HEK293 (cell line): ENCODE measurements around the gene TAL1.

Experiments
- CTCF ChIA-PET: fragments of 350-600 bp; formaldehyde crosslinking; extraction: SDS; loops from one replicate; lab custom pipeline; 2021; ENCODE audit warnings: antibody characterized with exemption; lab: Yijun Ruan, JAX
- POLR2A ChIA-PET: fragments of 300-600 bp; formaldehyde crosslinking; extraction: SDS; loops from one replicate; lab custom pipeline; 2020; ENCODE audit warnings: antibody characterized with exemption, inconsistent platforms; lab: Yijun Ruan, JAX
- H3K27ac ChIP-seq: fragments of 200-500 bp; sonication (Bioruptor generic); 2 replicates; pipeline ENCODE4 v1.5.1; 2014; ENCODE audit warnings: low read depth, low read length, control low read depth, inconsistent platforms; ENCODE audit errors: extremely low read depth
- H3K36me3 ChIP-seq, 2 experiments: fragments of 200-500 bp in 1 of 2; sonication (Bioruptor generic) in 1 of 2; 1 replicate in 1 of 2; 2 replicates in 1 of 2; pipeline ENCODE4 v1.5.1; 2014 to 2017; ENCODE audit warnings: inconsistent platforms in 2 of 2, low read length in 2 of 2; ENCODE audit not compliant: control insufficient read depth in 2 of 2, insufficient read depth in 1 of 2
- H3K4me1 ChIP-seq: fragments of 200-500 bp; sonication (Bioruptor generic); 2 replicates; pipeline ENCODE4 v1.5.1; 2014; ENCODE audit warnings: mild to moderate bottlenecking, low read length, inconsistent platforms; ENCODE audit not compliant: control insufficient read depth, insufficient read depth
- H3K4me3 ChIP-seq: 2 replicates; pipeline ENCODE4 v1.5.1; 2011; ENCODE audit warnings: low read depth, mild to moderate bottlenecking, control low read depth, low read length, moderate library complexity
- H3K9me3 ChIP-seq: fragments of 200-500 bp; sonication (Bioruptor generic); 2 replicates; pipeline ENCODE4 v1.5.1; 2014; ENCODE audit warnings: low read depth, low read length, inconsistent platforms; ENCODE audit not compliant: control insufficient read depth, insufficient read depth
- ATF2 ChIP-seq: fragments of 450-650 bp; formaldehyde crosslinking; IDR thresholded peaks from 2 replicates; pipeline ENCODE4 v1.5.1; 2016; ENCODE audit warnings: missing biosample characterization, missing genetic modification characterization, low read depth
- BCL11B ChIP-seq: fragments of 450-650 bp; formaldehyde crosslinking; IDR thresholded peaks from 2 replicates; pipeline ENCODE4 v1.5.1; 2016; ENCODE audit warnings: low read depth, missing biosample characterization, missing genetic modification characterization
- BCL6B ChIP-seq: fragments of 450-650 bp; formaldehyde crosslinking; IDR thresholded peaks from 2 replicates; pipeline ENCODE4 v1.5.1; 2017; ENCODE audit warnings: missing biosample characterization, missing genetic modification characterization
- CTCF ChIP-seq: fragments of 450-650 bp; formaldehyde crosslinking; IDR thresholded peaks from 2 replicates; pipeline ENCODE4 v1.5.1; 2016; ENCODE audit warnings: missing biosample characterization, missing genetic modification characterization
- GLIS1 ChIP-seq: fragments of 450-650 bp; formaldehyde crosslinking; IDR thresholded peaks from 2 replicates; pipeline ENCODE4 v1.5.1; 2016; ENCODE audit warnings: missing biosample characterization, missing genetic modification characterization
- HIC1 ChIP-seq: fragments of 450-650 bp; formaldehyde crosslinking; IDR thresholded peaks from 2 replicates; pipeline ENCODE4 v1.5.1; 2016; ENCODE audit warnings: missing biosample characterization, missing genetic modification characterization
- KLF10 ChIP-seq: fragments of 450-650 bp; IDR thresholded peaks from 2 replicates; pipeline ENCODE4 v1.5.1; 2018; ENCODE audit warnings: missing biosample characterization, mild to moderate bottlenecking, missing genetic modification characterization
- MZF1 ChIP-seq: fragments of 450-650 bp; formaldehyde crosslinking; IDR thresholded peaks from 2 replicates; pipeline ENCODE4 v1.5.1; 2017; ENCODE audit warnings: missing biosample characterization, missing genetic modification characterization, borderline replicate concordance
- ZNF133 ChIP-seq: fragments of 450-650 bp; formaldehyde crosslinking; IDR thresholded peaks from 2 replicates; pipeline ENCODE4 v1.5.1; 2016; ENCODE audit warnings: missing biosample characterization, missing genetic modification characterization
- ZNF23 ChIP-seq: fragments of 450-650 bp; formaldehyde crosslinking; IDR thresholded peaks from 2 replicates; pipeline ENCODE4 v1.5.1; 2016; ENCODE audit warnings: missing biosample characterization, missing genetic modification characterization, borderline replicate concordance
- ZNF24 ChIP-seq: fragments of 450-650 bp; formaldehyde crosslinking; IDR thresholded peaks from 2 replicates; pipeline ENCODE4 v1.5.1; 2016; ENCODE audit warnings: missing biosample characterization, missing genetic modification characterization
- ZNF292 ChIP-seq: fragments of 450-650 bp; formaldehyde crosslinking; IDR thresholded peaks from 2 replicates; pipeline ENCODE4 v1.5.1; 2016; ENCODE audit warnings: low read depth, missing biosample characterization, missing genetic modification characterization, borderline replicate concordance
- ZNF354C ChIP-seq: fragments of 450-650 bp; formaldehyde crosslinking; IDR thresholded peaks from 2 replicates; pipeline ENCODE4 v1.5.1; 2016; ENCODE audit warnings: missing biosample characterization, missing genetic modification characterization, low read depth, borderline replicate concordance
- ZNF416 ChIP-seq: fragments of 450-650 bp; formaldehyde crosslinking; IDR thresholded peaks from 2 replicates; pipeline ENCODE4 v1.5.1; 2016; ENCODE audit warnings: missing biosample characterization, missing genetic modification characterization
- ZNF529 ChIP-seq: fragments of 450-650 bp; formaldehyde crosslinking; IDR thresholded peaks from 2 replicates; pipeline ENCODE4 v1.5.1; 2017; ENCODE audit warnings: missing genetic modification characterization, missing biosample characterization; ENCODE audit not compliant: insufficient replicate concordance
- ZNF623 ChIP-seq: fragments of 450-650 bp; formaldehyde crosslinking; IDR thresholded peaks from 2 replicates; pipeline ENCODE4 v1.5.1; 2016; ENCODE audit warnings: missing biosample characterization, missing genetic modification characterization
- ZSCAN16 ChIP-seq: fragments of 450-650 bp; formaldehyde crosslinking; IDR thresholded peaks from 2 replicates; pipeline ENCODE4 v1.5.1; 2016; ENCODE audit warnings: missing biosample characterization, missing genetic modification characterization

The TAL1 gene

GRCh38 chr1:47201179-47201578, 30.8 kb downstream of the TAL1 start:
- CTCF ChIA-PET = interaction anchor here (0.6 to 2.6 kb wide), 5 partner anchors 8 to 61 kb away, joined by 3 to 14 read pairs (median 9); partner anchors contain the start of gene PDZK1IP1
- POLR2A ChIA-PET = interaction anchor here (1.1 kb wide), 1 partner anchor 22 kb away, joined by 3 read pairs; no protein-coding TSS in a partner anchor
- TF ChIP-seq HIC1 (tag by site-specific recombination) (no peak), ZNF24 (tag by site-specific recombination) (no peak), ZNF133 (tag by site-specific recombination) (no peak), ZNF354C (tag by site-specific recombination) (no peak), MZF1 (tag by site-specific recombination) (no peak), KLF10 (tag by site-specific recombination) (no peak), ZNF23 (no peak), BCL11B (tag by site-specific recombination) (no peak), GLIS1 (tag by site-specific recombination) (no peak), ZNF529 (tag by site-specific recombination) (no peak), ZNF416 (no peak), BCL6B (tag by site-specific recombination) (no peak), ZSCAN16 (tag by site-specific recombination) (no peak), CTCF (tag by site-specific recombination) (no peak)

GRCh38 chr1:47198214-47198613, 33.8 kb downstream of the TAL1 start:
- TF ChIP-seq ATF2 (tag by site-specific recombination) (no peak), ZNF623 (tag by site-specific recombination) (peak; percentile 62), ZNF292 (tag by site-specific recombination) (no peak)
- H3K4me1 ChIP-seq = no peaks in the 10 kb centered on the region
- no peak overlapping the region for H3K27ac ChIP-seq
- no peaks in the 10 kb centered on the region for H3K36me3 ChIP-seq
- no peak overlapping the region for H3K4me3 ChIP-seq
- no peaks in the 10 kb centered on the region for H3K9me3 ChIP-seq
- POLR2A ChIA-PET = no interaction called here
- CTCF ChIA-PET = interaction anchor here (1.4 kb wide), 1 partner anchor 65 kb away, joined by 6 read pairs; no protein-coding TSS in a partner anchor

More at GRCh38 chr1:47201179-47201578, 30.8 kb downstream of the TAL1 start:
- H3K27ac ChIP-seq = no peak overlapping the region
- no peaks in the 10 kb centered on the region for H3K9me3 ChIP-seq
- no peak overlapping the region for H3K4me3 ChIP-seq
- H3K36me3 ChIP-seq = no peaks in the 10 kb centered on the region
- no peaks in the 10 kb centered on the region for H3K4me1 ChIP-seq
